Measurements from ENCODE around the gene SAMMSON.

The SAMMSON gene

GRCh38 chr3:70075101-70075500, 75.6 kb downstream of the SAMMSON start:
- no peak overlapping the region for H4K91ac ChIP-seq (ENCODE audit: low read depth, low read length)
- no peaks in the 10 kb centered on the region for H3K9me3 ChIP-seq (ENCODE audit: insufficient read depth, low read depth, low read length)
- no peak overlapping the region for H2AK5ac ChIP-seq (ENCODE audit: low read length)
- H3K9ac ChIP-seq (ENCODE audit: low read length), result no peak overlapping the region
- no peak overlapping the region for H3K14ac ChIP-seq (ENCODE audit: low read length)
- no CpG with 5 or more reads among the region's 2 CpGs for WGBS (ENCODE audit: extremely low coverage, insufficient coverage, insufficient read length)
- no peak overlapping the region for H2BK5ac ChIP-seq (ENCODE audit: low read depth, low read length, poor library complexity)
- H3K4me3 ChIP-seq (ENCODE audit: low read depth, low read length), result no peak overlapping the region
- no peak for DNase-seq
- no peak overlapping the region for H3K4me2 ChIP-seq (ENCODE audit: low read length)
- H3K27me3 ChIP-seq (ENCODE audit: insufficient read depth, low read length), result no peaks in the 10 kb centered on the region
- H3K23ac ChIP-seq (ENCODE audit: low read length), result no peak overlapping the region
- no peaks in the 10 kb centered on the region for H3K79me1 ChIP-seq (ENCODE audit: low read length)
- no peak overlapping the region for H3K18ac ChIP-seq (ENCODE audit: low read length)
- no peak overlapping the region for H4K8ac ChIP-seq (ENCODE audit: low read depth, low read length)
- no peaks in the 10 kb centered on the region for H3K36me3 ChIP-seq (ENCODE audit: control insufficient read depth in 1 of 2, insufficient read depth in 2 of 2, low read length in 2 of 2)
- H3K4me1 ChIP-seq (ENCODE audit: control insufficient read depth in 1 of 2, insufficient read depth in 2 of 2, low read length in 2 of 2), result no peaks in the 10 kb centered on the region
- H2AFZ ChIP-seq (ENCODE audit: insufficient read depth, low read length, poor library complexity), result no peak overlapping the region
- H3K79me2 ChIP-seq (ENCODE audit: control insufficient read depth, insufficient read depth, low read length, poor library complexity), result no peaks in the 10 kb centered on the region
- H4K12ac ChIP-seq (ENCODE audit: low read depth, low read length), result no peak overlapping the region
- no peak overlapping the region for H3K4ac ChIP-seq (ENCODE audit: low read depth, low read length)
- no peak overlapping the region for H2BK12ac ChIP-seq (ENCODE audit: low read length)
- no peak overlapping the region for H2BK120ac ChIP-seq (ENCODE audit: insufficient read depth, low read length, poor library complexity)
- no peak overlapping the region for H3K27ac ChIP-seq (ENCODE audit: low read depth, low read length)

- Histone ChIP-seq H3K4me3 (ENCODE audit: low read depth, low read length) (no peak overlapping the region), H2AFZ (ENCODE audit: insufficient read depth, low read length, poor library complexity) (no peak overlapping the region), H3K36me3 (ENCODE audit: control insufficient read depth in 1 of 2, insufficient read depth in 2 of 2, low read length in 2 of 2) (no peaks in the 10 kb centered on the region), H3K27ac (ENCODE audit: low read depth, low read length) (no peak overlapping the region), H2BK5ac (ENCODE audit: low read depth, low read length, poor library complexity) (no peak overlapping the region), H3K9ac (ENCODE audit: low read length) (no peak overlapping the region), H3K4me1 (ENCODE audit: control insufficient read depth in 1 of 2, insufficient read depth in 2 of 2, low read length in 2 of 2) (no peaks in the 10 kb centered on the region), H3K79me2 (ENCODE audit: control insufficient read depth, insufficient read depth, low read length, poor library complexity) (no peaks in the 10 kb centered on the region), H3K27me3 (ENCODE audit: insufficient read depth, low read length) (no peaks in the 10 kb centered on the region), H4K91ac (ENCODE audit: low read depth, low read length) (no peak overlapping the region), H3K4ac (ENCODE audit: low read depth, low read length) (no peak overlapping the region), H2AK5ac (ENCODE audit: low read length) (no peak overlapping the region), H3K79me1 (ENCODE audit: low read length) (no peaks in the 10 kb centered on the region), H3K14ac (ENCODE audit: low read length) (no peak overlapping the region), H3K4me2 (ENCODE audit: low read length) (no peak overlapping the region), H4K8ac (ENCODE audit: low read depth, low read length) (no peak overlapping the region), H4K12ac (ENCODE audit: low read depth, low read length) (no peak overlapping the region), H2BK120ac (ENCODE audit: insufficient read depth, low read length, poor library complexity) (no peak overlapping the region), H3K18ac (ENCODE audit: low read length) (no peak overlapping the region), H3K9me3 (ENCODE audit: insufficient read depth, low read depth, low read length) (no peaks in the 10 kb centered on the region), H3K23ac (ENCODE audit: low read length) (no peak overlapping the region), H2BK12ac (ENCODE audit: low read length) (no peak overlapping the region)
- WGBS (ENCODE audit: extremely low coverage, insufficient coverage, insufficient read length), result no CpG with 5 or more reads among the region's 3 CpGs
- no peak for DNase-seq
Observed at GRCh38 chr3:70076396-70076795, 76.9 kb downstream of the SAMMSON start.

GRCh38 chr3:70078778-70079177, 79.2 kb downstream of the SAMMSON start:
- H3K27me3 ChIP-seq (ENCODE audit: insufficient read depth, low read length), result no peaks in the 10 kb centered on the region
- no peak overlapping the region for H3K4me3 ChIP-seq (ENCODE audit: low read depth, low read length)
- H3K36me3 ChIP-seq (ENCODE audit: control insufficient read depth in 1 of 2, insufficient read depth in 2 of 2, low read length in 2 of 2), result no peaks in the 10 kb centered on the region
- H2BK12ac ChIP-seq (ENCODE audit: low read length), result no peak overlapping the region
- no peak overlapping the region for H3K14ac ChIP-seq (ENCODE audit: low read length)
- H2AK5ac ChIP-seq (ENCODE audit: low read length), result no peak overlapping the region
- no peak overlapping the region for H2BK120ac ChIP-seq (ENCODE audit: insufficient read depth, low read length, poor library complexity)
- no peak overlapping the region for H2BK5ac ChIP-seq (ENCODE audit: low read depth, low read length, poor library complexity)
- no peak overlapping the region for H3K4me2 ChIP-seq (ENCODE audit: low read length)
- no peak overlapping the region for H3K4ac ChIP-seq (ENCODE audit: low read depth, low read length)
- H4K12ac ChIP-seq (ENCODE audit: low read depth, low read length), result no peak overlapping the region
- no peak overlapping the region for H3K23ac ChIP-seq (ENCODE audit: low read length)
- no peaks in the 10 kb centered on the region for H3K79me1 ChIP-seq (ENCODE audit: low read length)
- no peak overlapping the region for H3K9ac ChIP-seq (ENCODE audit: low read length)
- no peak overlapping the region for H4K91ac ChIP-seq (ENCODE audit: low read depth, low read length)
- H3K18ac ChIP-seq (ENCODE audit: low read length), result no peak overlapping the region
- H4K8ac ChIP-seq (ENCODE audit: low read depth, low read length), result no peak overlapping the region
- H3K4me1 ChIP-seq (ENCODE audit: control insufficient read depth in 1 of 2, insufficient read depth in 2 of 2, low read length in 2 of 2), result no peaks in the 10 kb centered on the region
- H2AFZ ChIP-seq (ENCODE audit: insufficient read depth, low read length, poor library complexity), result no peak overlapping the region
- DNase-seq, result no peak
- no peak overlapping the region for H3K27ac ChIP-seq (ENCODE audit: low read depth, low read length)
- no CpG with 5 or more reads among the region's 3 CpGs for WGBS (ENCODE audit: extremely low coverage, insufficient coverage, insufficient read length)
- H3K79me2 ChIP-seq (ENCODE audit: control insufficient read depth, insufficient read depth, low read length, poor library complexity), result no peaks in the 10 kb centered on the region
- H3K9me3 ChIP-seq (ENCODE audit: insufficient read depth, low read depth, low read length), result no peaks in the 10 kb centered on the region

GRCh38 chr3:70085613-70086012, 86.1 kb downstream of the SAMMSON start:
- H2BK12ac ChIP-seq (ENCODE audit: low read length), result no peak overlapping the region
- DNase-seq, result no peak
- no peak overlapping the region for H3K4ac ChIP-seq (ENCODE audit: low read depth, low read length)
- H4K12ac ChIP-seq (ENCODE audit: low read depth, low read length), result no peak overlapping the region
- H2BK120ac ChIP-seq (ENCODE audit: insufficient read depth, low read length, poor library complexity), result no peak overlapping the region
- no peak overlapping the region for H4K8ac ChIP-seq (ENCODE audit: low read depth, low read length)
- H2AK5ac ChIP-seq (ENCODE audit: low read length), result no peak overlapping the region
- H3K36me3 ChIP-seq (ENCODE audit: control insufficient read depth in 1 of 2, insufficient read depth in 2 of 2, low read length in 2 of 2), result no peaks in the 10 kb centered on the region
- H3K9ac ChIP-seq (ENCODE audit: low read length), result no peak overlapping the region
- H3K14ac ChIP-seq (ENCODE audit: low read length), result no peak overlapping the region
- H2AFZ ChIP-seq (ENCODE audit: insufficient read depth, low read length, poor library complexity), result no peak overlapping the region
- no peak overlapping the region for H3K4me3 ChIP-seq (ENCODE audit: low read depth, low read length)
- H3K79me2 ChIP-seq (ENCODE audit: control insufficient read depth, insufficient read depth, low read length, poor library complexity), result no peaks in the 10 kb centered on the region
- H3K27ac ChIP-seq (ENCODE audit: low read depth, low read length), result no peak overlapping the region
- no peaks in the 10 kb centered on the region for H3K79me1 ChIP-seq (ENCODE audit: low read length)
- no peak overlapping the region for H4K91ac ChIP-seq (ENCODE audit: low read depth, low read length)
- no peaks in the 10 kb centered on the region for H3K4me1 ChIP-seq (ENCODE audit: control insufficient read depth in 1 of 2, insufficient read depth in 2 of 2, low read length in 2 of 2)
- no peaks in the 10 kb centered on the region for H3K27me3 ChIP-seq (ENCODE audit: insufficient read depth, low read length)
- H3K4me2 ChIP-seq (ENCODE audit: low read length), result no peak overlapping the region
- H3K23ac ChIP-seq (ENCODE audit: low read length), result no peak overlapping the region
- H3K9me3 ChIP-seq (ENCODE audit: insufficient read depth, low read depth, low read length), result no peaks in the 10 kb centered on the region
- H2BK5ac ChIP-seq (ENCODE audit: low read depth, low read length, poor library complexity), result no peak overlapping the region
- H3K18ac ChIP-seq (ENCODE audit: low read length), result no peak overlapping the region

All from trophoblast cell (in vitro differentiated cells and primary cell).